Ishikawa (cell line): ENCODE data around the gene ING5.

Source experiments
- CREB1 ChIP-seq: IDR thresholded peaks from 2 replicates; pipeline ENCODE4 v1.6.1; 2012; ENCODE audit warnings: low read depth
- EGR1 ChIP-seq: IDR thresholded peaks from 2 replicates; pipeline ENCODE4 v1.6.1; 2012
- FOXM1 ChIP-seq: IDR thresholded peaks from 2 replicates; pipeline ENCODE4 v1.6.1; 2012; ENCODE audit warnings: low read depth, borderline replicate concordance
- RAD21 ChIP-seq: IDR thresholded peaks from 2 replicates; pipeline ENCODE4 v1.6.1; 2012; ENCODE audit warnings: low read depth
- TAF1 ChIP-seq: IDR thresholded peaks from 2 replicates; pipeline ENCODE4 v1.6.1; 2012; ENCODE audit warnings: low read depth, mild to moderate bottlenecking
- YY1 ChIP-seq: IDR thresholded peaks from 2 replicates; pipeline ENCODE4 v1.6.1; 2012; ENCODE audit warnings: low read depth
- TF ChIP-seq, protein P1 (sequence below): IDR thresholded peaks from 2 replicates; pipeline ENCODE4 v1.6.1; 2012

DNA sequence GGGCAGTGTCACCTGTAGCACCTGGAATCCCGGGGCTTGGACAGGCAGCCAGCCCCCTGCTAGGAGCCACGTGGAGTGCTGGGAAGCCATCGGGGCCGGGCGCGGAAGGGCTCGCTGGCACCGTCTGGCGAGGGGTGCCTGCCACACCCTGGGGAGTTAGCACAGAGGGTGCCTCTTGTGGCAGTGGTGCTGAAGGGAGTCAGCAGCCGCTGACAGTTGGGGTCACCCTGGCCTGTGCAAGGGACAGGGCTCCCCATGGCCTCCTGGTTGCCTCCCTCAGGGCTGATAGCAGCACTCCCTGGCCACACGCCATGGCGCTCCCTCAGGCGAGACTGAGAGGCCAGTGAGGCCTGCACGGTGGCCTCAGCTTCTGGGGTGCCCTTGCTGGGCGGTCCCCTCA is 18.7 kb downstream of the ING5 start:
- no peak for TF ChIP-seq FOXM1
- no peak for TF ChIP-seq RAD21
- no peak for TF ChIP-seq TAF1
- no peak for TF ChIP-seq YY1
- no peak for TF ChIP-seq EGR1
- TF ChIP-seq CREB1, result no peak
- TF ChIP-seq, protein P1, sequence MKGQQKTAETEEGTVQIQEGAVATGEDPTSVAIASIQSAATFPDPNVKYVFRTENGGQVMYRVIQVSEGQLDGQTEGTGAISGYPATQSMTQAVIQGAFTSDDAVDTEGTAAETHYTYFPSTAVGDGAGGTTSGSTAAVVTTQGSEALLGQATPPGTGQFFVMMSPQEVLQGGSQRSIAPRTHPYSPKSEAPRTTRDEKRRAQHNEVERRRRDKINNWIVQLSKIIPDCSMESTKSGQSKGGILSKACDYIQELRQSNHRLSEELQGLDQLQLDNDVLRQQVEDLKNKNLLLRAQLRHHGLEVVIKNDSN, result no peak
